ENCODE data around the gene APOL2.
A peak's percentile ranks its signal among the peaks of the same experiment; 100 is the strongest.
"Not testable (repeated sequence)": the region's sequence is repeated elsewhere in the genome, so short reads cannot be mapped to it uniquely, and the experiment has no call there.

APOL2 gene

GRCh38 chr22:36280379-36280778 is 41.1 kb upstream of the APOL2 start:
- Histone ChIP-seq H3K9me3 (ENCODE audit: control insufficient read depth, low read length) (no peaks in the 10 kb centered on the region), H3K27me3 (ENCODE audit: control insufficient read depth, insufficient read depth, low read length) (no peaks in the 10 kb centered on the region), H3K79me2 (no peaks in the 10 kb centered on the region), H3K9ac (no peak overlapping the region), H2AFZ (no peak overlapping the region), H3K4me2 (ENCODE audit: low read length) (no peak overlapping the region), H3K4me3 (ENCODE audit: low read depth, low read length) (no peak overlapping the region), H3K27ac (no peak overlapping the region), H3K4me1 (no peaks in the 10 kb centered on the region), H3K36me3 (ENCODE audit: control insufficient read depth, insufficient read depth, low read length) (no peaks in the 10 kb centered on the region)
- TF ChIP-seq, protein P1, sequence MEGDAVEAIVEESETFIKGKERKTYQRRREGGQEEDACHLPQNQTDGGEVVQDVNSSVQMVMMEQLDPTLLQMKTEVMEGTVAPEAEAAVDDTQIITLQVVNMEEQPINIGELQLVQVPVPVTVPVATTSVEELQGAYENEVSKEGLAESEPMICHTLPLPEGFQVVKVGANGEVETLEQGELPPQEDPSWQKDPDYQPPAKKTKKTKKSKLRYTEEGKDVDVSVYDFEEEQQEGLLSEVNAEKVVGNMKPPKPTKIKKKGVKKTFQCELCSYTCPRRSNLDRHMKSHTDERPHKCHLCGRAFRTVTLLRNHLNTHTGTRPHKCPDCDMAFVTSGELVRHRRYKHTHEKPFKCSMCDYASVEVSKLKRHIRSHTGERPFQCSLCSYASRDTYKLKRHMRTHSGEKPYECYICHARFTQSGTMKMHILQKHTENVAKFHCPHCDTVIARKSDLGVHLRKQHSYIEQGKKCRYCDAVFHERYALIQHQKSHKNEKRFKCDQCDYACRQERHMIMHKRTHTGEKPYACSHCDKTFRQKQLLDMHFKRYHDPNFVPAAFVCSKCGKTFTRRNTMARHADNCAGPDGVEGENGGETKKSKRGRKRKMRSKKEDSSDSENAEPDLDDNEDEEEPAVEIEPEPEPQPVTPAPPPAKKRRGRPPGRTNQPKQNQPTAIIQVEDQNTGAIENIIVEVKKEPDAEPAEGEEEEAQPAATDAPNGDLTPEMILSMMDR (IDR thresholded peaks at IDR 0.05), result no peak

DNA sequence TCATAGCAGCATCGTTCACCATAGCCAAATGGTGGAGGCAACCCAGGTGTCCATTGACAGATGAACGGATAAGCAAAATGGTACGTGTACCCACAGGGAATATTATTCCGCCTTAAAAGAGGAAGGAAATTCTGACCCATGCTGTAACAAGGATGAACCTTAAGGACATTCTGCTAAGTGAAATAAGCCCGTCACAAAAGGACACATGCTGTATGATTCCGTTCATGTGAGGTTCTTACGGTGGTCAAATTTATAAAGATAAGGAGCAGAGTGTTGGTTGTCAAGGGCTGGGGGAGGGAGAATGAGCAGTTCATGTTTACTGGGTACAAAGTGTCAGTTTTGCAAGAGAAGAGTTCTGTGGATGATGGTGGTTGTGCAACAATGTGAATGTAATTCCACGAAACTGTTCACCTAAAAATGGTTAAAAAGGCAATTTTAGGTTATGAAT is 39.9 kb upstream of the APOL2 start:
- Histone ChIP-seq H3K9ac (no peak overlapping the region), H3K4me2 (ENCODE audit: low read length) (no peak overlapping the region), H2AFZ (no peak overlapping the region), H3K9me3 (ENCODE audit: control insufficient read depth, low read length) (no peaks in the 10 kb centered on the region), H3K27ac (no peak overlapping the region), H3K36me3 (ENCODE audit: control insufficient read depth, insufficient read depth, low read length) (no peaks in the 10 kb centered on the region), H3K79me2 (no peaks in the 10 kb centered on the region), H3K4me3 (ENCODE audit: low read depth, low read length) (no peak overlapping the region), H3K27me3 (ENCODE audit: control insufficient read depth, insufficient read depth, low read length) (no peaks in the 10 kb centered on the region), H3K4me1 (no peaks in the 10 kb centered on the region)
- TF ChIP-seq, protein P1 (IDR thresholded peaks at IDR 0.05), result no peak

- H3K4me2 ChIP-seq (ENCODE audit: low read length), result peak overlapping the region; percentile 21
- no peak overlapping the region for H3K27ac ChIP-seq
- no peak overlapping the region for H2AFZ ChIP-seq
- TF ChIP-seq, protein P1 (IDR thresholded peaks at IDR 0.05), result peak; percentile 29
- no peak overlapping the region for H3K9ac ChIP-seq
- H3K4me3 ChIP-seq (ENCODE audit: low read depth, low read length), result no peak overlapping the region
- H3K27me3 ChIP-seq (ENCODE audit: control insufficient read depth, insufficient read depth, low read length), result no peaks in the 10 kb centered on the region
- H3K79me2 ChIP-seq, result no peaks in the 10 kb centered on the region
- no peaks in the 10 kb centered on the region for H3K9me3 ChIP-seq (ENCODE audit: control insufficient read depth, low read length)
- H3K36me3 ChIP-seq (ENCODE audit: control insufficient read depth, insufficient read depth, low read length), result no peaks in the 10 kb centered on the region
- no peaks in the 10 kb centered on the region for H3K4me1 ChIP-seq
Observed at GRCh38 chr22:36277482-36278291, 38.4 kb upstream of the APOL2 start.

GRCh38 chr22:36274531-36274930 is 35.2 kb upstream of the APOL2 start:
- Histone ChIP-seq H3K4me2 (ENCODE audit: low read length) (no peak overlapping the region), H3K36me3 (ENCODE audit: control insufficient read depth, insufficient read depth, low read length) (no peaks in the 10 kb centered on the region), H2AFZ (no peak overlapping the region), H3K4me1 (no peaks in the 10 kb centered on the region), H3K79me2 (no peaks in the 10 kb centered on the region), H3K9me3 (ENCODE audit: control insufficient read depth, low read length) (no peaks in the 10 kb centered on the region), H3K27ac (no peak overlapping the region), H3K4me3 (ENCODE audit: low read depth, low read length) (no peak overlapping the region), H3K27me3 (ENCODE audit: control insufficient read depth, insufficient read depth, low read length) (no peaks in the 10 kb centered on the region), H3K9ac (no peak overlapping the region)
- TF ChIP-seq, protein P1 (IDR thresholded peaks at IDR 0.05), result no peak

- H2AFZ ChIP-seq; H3K9me3 ChIP-seq (ENCODE audit: control insufficient read depth, low read length); H3K79me2 ChIP-seq; H3K4me3 ChIP-seq (ENCODE audit: low read depth, low read length); H3K27ac ChIP-seq; H3K9ac ChIP-seq; H3K27me3 ChIP-seq (ENCODE audit: control insufficient read depth, insufficient read depth, low read length); H3K4me2 ChIP-seq (ENCODE audit: low read length); H3K36me3 ChIP-seq (ENCODE audit: control insufficient read depth, insufficient read depth, low read length); H3K4me1 ChIP-seq: not testable (repeated sequence)
Observed at GRCh38 chr22:36271951-36272350, 32.6 kb upstream of the APOL2 start.

- H2AFZ ChIP-seq; H3K4me1 ChIP-seq; H3K4me3 ChIP-seq (ENCODE audit: low read depth, low read length); H3K9me3 ChIP-seq (ENCODE audit: control insufficient read depth, low read length); H3K9ac ChIP-seq; H3K36me3 ChIP-seq (ENCODE audit: control insufficient read depth, insufficient read depth, low read length); H3K27me3 ChIP-seq (ENCODE audit: control insufficient read depth, insufficient read depth, low read length); H3K4me2 ChIP-seq (ENCODE audit: low read length); H3K27ac ChIP-seq; H3K79me2 ChIP-seq: not testable (repeated sequence)
Observed at GRCh38 chr22:36271231-36271630, 31.9 kb upstream of the APOL2 start.

All from parathyroid adenoma (tissue), 2 donors.